Panc1 (cell line): ENCODE measurements around the gene PDSS1.

ENCODE experiments used
- TCF7L2 ChIP-seq: IDR thresholded peaks from 2 replicates; pipeline ENCODE4 v1.6.1; 2011; ENCODE audit warnings: mild to moderate bottlenecking, low read depth, low read length, inconsistent platforms
- TF ChIP-seq, protein P1 (sequence below): fragments of 450-650 bp; IDR thresholded peaks from 2 replicates; pipeline ENCODE4 v1.5.1; 2017; ENCODE audit warnings: mild to moderate bottlenecking

DNA sequence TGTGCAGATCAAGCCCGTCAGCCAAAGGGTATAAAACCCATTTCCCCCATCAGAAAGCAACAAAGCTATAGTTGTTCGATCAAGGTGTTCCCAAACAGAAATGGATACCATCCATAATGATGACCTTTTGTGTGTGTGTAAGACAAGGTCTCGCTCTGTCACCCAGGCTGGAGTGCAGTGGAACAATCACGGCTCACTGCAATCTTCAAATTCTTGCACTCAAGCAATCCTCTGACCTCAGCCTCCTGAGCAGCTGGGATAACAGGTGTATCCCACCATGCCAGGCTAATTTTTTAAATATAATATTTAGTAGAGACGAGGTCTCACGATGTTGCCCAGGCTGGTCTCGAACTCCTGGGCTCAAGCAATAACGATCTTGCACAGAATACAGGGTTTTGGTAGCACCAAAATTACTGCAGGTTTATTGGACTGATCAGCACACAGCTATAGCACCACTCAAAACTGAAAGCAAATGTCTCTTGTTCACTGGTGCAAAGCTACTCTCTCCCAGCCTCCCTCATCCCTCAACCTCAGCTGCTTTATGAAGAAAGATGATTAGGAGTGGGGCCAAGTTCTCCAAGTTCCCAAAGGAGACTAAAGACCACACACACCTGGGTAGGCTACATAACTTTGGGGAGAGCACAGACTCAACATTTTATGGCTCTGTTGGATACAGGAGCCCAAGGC, 82.7 kb downstream of the PDSS1 start:
- TF ChIP-seq, protein P1, sequence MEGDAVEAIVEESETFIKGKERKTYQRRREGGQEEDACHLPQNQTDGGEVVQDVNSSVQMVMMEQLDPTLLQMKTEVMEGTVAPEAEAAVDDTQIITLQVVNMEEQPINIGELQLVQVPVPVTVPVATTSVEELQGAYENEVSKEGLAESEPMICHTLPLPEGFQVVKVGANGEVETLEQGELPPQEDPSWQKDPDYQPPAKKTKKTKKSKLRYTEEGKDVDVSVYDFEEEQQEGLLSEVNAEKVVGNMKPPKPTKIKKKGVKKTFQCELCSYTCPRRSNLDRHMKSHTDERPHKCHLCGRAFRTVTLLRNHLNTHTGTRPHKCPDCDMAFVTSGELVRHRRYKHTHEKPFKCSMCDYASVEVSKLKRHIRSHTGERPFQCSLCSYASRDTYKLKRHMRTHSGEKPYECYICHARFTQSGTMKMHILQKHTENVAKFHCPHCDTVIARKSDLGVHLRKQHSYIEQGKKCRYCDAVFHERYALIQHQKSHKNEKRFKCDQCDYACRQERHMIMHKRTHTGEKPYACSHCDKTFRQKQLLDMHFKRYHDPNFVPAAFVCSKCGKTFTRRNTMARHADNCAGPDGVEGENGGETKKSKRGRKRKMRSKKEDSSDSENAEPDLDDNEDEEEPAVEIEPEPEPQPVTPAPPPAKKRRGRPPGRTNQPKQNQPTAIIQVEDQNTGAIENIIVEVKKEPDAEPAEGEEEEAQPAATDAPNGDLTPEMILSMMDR, result no peak
- TF ChIP-seq TCF7L2, result no peak
